Liver (tissue), 9 donors: ENCODE results near the gene NFIB. TPM values are rescaled to one million over a fixed set of nuclear protein-coding genes. Genes with fewer than 3 reads are reported as not detected.

Source experiments
- DNase-seq: peaks from one replicate; pipeline ENCODE4 v3.0.0-alpha.2; 2017; ENCODE audit warnings: low spot score
- H3K27ac ChIP-seq, 2 donors: one replicate each; pipeline ENCODE4 v1.7.0; 2013; ENCODE audit warnings: inconsistent platforms in 2 of 2, low read length in 2 of 2, control low read depth in 1 of 2, low read depth in 1 of 2, mild to moderate bottlenecking in 1 of 2
- H3K27me3 ChIP-seq, 4 donors: one replicate each; pipeline versions ENCODE4 v1.6.1 to v1.7.0; 2013; ENCODE audit warnings: low read length in 3 of 4, inconsistent platforms in 1 of 4, mild to moderate bottlenecking in 1 of 4, moderate library complexity in 1 of 4; ENCODE audit not compliant: control insufficient read depth in 4 of 4, insufficient read depth in 4 of 4
- H3K36me3 ChIP-seq, 4 donors: one replicate each; pipeline versions ENCODE4 v1.6.1 to v1.7.0; 2013; ENCODE audit warnings: low read length in 3 of 4, mild to moderate bottlenecking in 3 of 4, low read depth in 1 of 4, moderate library complexity in 1 of 4; ENCODE audit not compliant: control insufficient read depth in 4 of 4, insufficient read depth in 3 of 4
- H3K4me1 ChIP-seq, 4 donors: one replicate each; pipeline versions ENCODE4 v1.6.1 to v1.7.0; 2013; ENCODE audit warnings: low read length in 3 of 4, mild to moderate bottlenecking in 3 of 4, moderate library complexity in 1 of 4; ENCODE audit not compliant: control insufficient read depth in 4 of 4, insufficient read depth in 4 of 4
- H3K4me3 ChIP-seq, 3 donors: one replicate each; pipeline versions ENCODE4 v1.6.1 to v1.7.0; 2013; ENCODE audit warnings: low read length in 3 of 3, control low read depth in 1 of 3, low read depth in 1 of 3, mild to moderate bottlenecking in 1 of 3
- H3K9ac ChIP-seq, 2 donors: one replicate each; pipeline ENCODE4 v1.7.0; 2013; ENCODE audit warnings: low read length in 2 of 2, mild to moderate bottlenecking in 2 of 2, moderate library complexity in 2 of 2, control low read depth in 1 of 2, low read depth in 1 of 2
- H3K9me3 ChIP-seq, 4 donors: one replicate each; pipeline versions ENCODE4 v1.6.1 to v1.7.0; 2013; ENCODE audit warnings: low read length in 3 of 4; ENCODE audit not compliant: control insufficient read depth in 4 of 4
- ATF3 ChIP-seq: IDR thresholded peaks from 2 replicates; pipeline ENCODE4 v1.6.1; 2016; ENCODE audit warnings: antibody characterized with exemption
- CTCF ChIP-seq: fragments of 150-350 bp; IDR thresholded peaks from 2 replicates; pipeline ENCODE4 v1.5.1; 2017; ENCODE audit warnings: improper control_type of control experiment, low read depth, low read length; ENCODE audit not compliant: missing input control
- EGR1 ChIP-seq, 2 donors: IDR thresholded peaks; 2 replicates each; pipeline ENCODE4 v1.6.1; 2016 to 2018; ENCODE audit warnings: antibody characterized with exemption in 2 of 2, low read depth in 2 of 2
- FOXA1 ChIP-seq: IDR thresholded peaks from 2 replicates; pipeline ENCODE4 v1.6.1; 2016; ENCODE audit warnings: antibody characterized with exemption
- FOXA2 ChIP-seq: IDR thresholded peaks from 2 replicates; pipeline ENCODE4 v1.6.1; 2016; ENCODE audit warnings: antibody characterized with exemption
- GABPA ChIP-seq, 2 donors: IDR thresholded peaks in 1 of 2; conservative IDR thresholded peaks in 1 of 2; 2 replicates each; pipeline ENCODE4 v1.6.1; 2016; ENCODE audit warnings: antibody characterized with exemption in 2 of 2, mild to moderate bottlenecking in 1 of 2, moderate library complexity in 1 of 2
- HNF4A ChIP-seq, 2 donors: conservative IDR thresholded peaks; 2 replicates each; pipeline ENCODE4 v1.6.1; 2016; ENCODE audit warnings: antibody characterized with exemption in 2 of 2, mild to moderate bottlenecking in 2 of 2
- HNF4G ChIP-seq: IDR thresholded peaks from 2 replicates; pipeline ENCODE4 v1.6.1; 2016; ENCODE audit warnings: antibody characterized with exemption
- JUND ChIP-seq, 2 donors: IDR thresholded peaks; 2 replicates each; pipeline ENCODE4 v1.6.1; 2016; ENCODE audit warnings: antibody characterized with exemption in 2 of 2
- MAX ChIP-seq: IDR thresholded peaks from 2 replicates; pipeline ENCODE4 v1.6.1; 2016; ENCODE audit warnings: antibody characterized with exemption
- NR2F2 ChIP-seq: IDR thresholded peaks from 2 replicates; pipeline ENCODE4 v1.6.1; 2016; ENCODE audit warnings: antibody characterized with exemption
- RAD21 ChIP-seq, 2 donors: IDR thresholded peaks; 2 replicates each; pipeline ENCODE4 v1.6.1; 2016; ENCODE audit warnings: antibody characterized with exemption in 2 of 2, mild to moderate bottlenecking in 2 of 2
- REST ChIP-seq: IDR thresholded peaks from 2 replicates; pipeline ENCODE4 v1.6.1; 2016; ENCODE audit warnings: antibody characterized with exemption, mild to moderate bottlenecking
- RXRA ChIP-seq, 2 donors: IDR thresholded peaks; 2 replicates each; pipeline ENCODE4 v1.6.1; 2017 to 2018; ENCODE audit warnings: antibody characterized with exemption in 2 of 2, mild to moderate bottlenecking in 1 of 2
- SP1 ChIP-seq: IDR thresholded peaks from 2 replicates; pipeline ENCODE4 v1.6.1; 2018; ENCODE audit warnings: antibody characterized with exemption, mild to moderate bottlenecking
- TAF1 ChIP-seq: conservative IDR thresholded peaks from 2 replicates; pipeline ENCODE4 v1.6.1; 2016; ENCODE audit warnings: antibody characterized with exemption, mild to moderate bottlenecking
- YY1 ChIP-seq: IDR thresholded peaks from 2 replicates; pipeline ENCODE4 v1.6.1; 2016; ENCODE audit warnings: antibody characterized with exemption, mild to moderate bottlenecking
- ZBTB33 ChIP-seq: IDR thresholded peaks from 2 replicates; pipeline ENCODE4 v1.6.1; 2016; ENCODE audit warnings: antibody characterized with exemption
- WGBS: extraction: QIAGEN DNeasy Blood & Tissue Kit; methylation state at CpG from one replicate; pipeline ENCODE4 v1.1.7; 2013; 5-methylcytosine and 5-hydroxymethylcytosine counted together
- polyA plus RNA-seq, 2 donors: library from polyadenylated mRNA; stranded (reverse) in 1 of 2; unstranded in 1 of 2; fragments of 200-250 nt in 1 of 2; fragments of >200 nt in 1 of 2; fragmentation: Nextera tagmentation in 1 of 2; extraction: Ambion mirVana in 1 of 2; gene quantifications; one replicate each; pipeline versions ENCODE4 v1.2.1 to v1.2.3, GENCODE V29; 2013 to 2015
- total RNA-seq, 2 donors: library from RNA; depleted of rRNA; stranded (reverse); fragments of >200 nt; gene quantifications; one replicate each; pipeline ENCODE4 v1.2.3, GENCODE V29; 2014
- donor health status: healthy.
- donor health status: healthy.
- donor health status: healthy.
- donor health status: healthy.
- donor health status: healthy.

NFIB gene
- total and polyA plus RNA-seq, 4 donors = 3.2 to 23.2 (median 8.0) TPM

GRCh38 chr9:14214065-14214684 lies 99.8 kb downstream of the NFIB start:
- H3K36me3 ChIP-seq = no peaks in the 10 kb centered on the region
- H3K27me3 ChIP-seq = no peaks in the 10 kb centered on the region
- peak overlapping the region; percentile 43 to 67 for H3K27ac ChIP-seq
- H3K9me3 ChIP-seq = no peaks in the 10 kb centered on the region
- H3K4me1 ChIP-seq = peaks cover 2 to 37% (median 22%) of the 10 kb centered on the region in 4 donors
- TF ChIP-seq EGR1 (IDR thresholded peaks at IDR 0.05; ENCODE audit: low read depth in 2 of 2) (no peak), MAX (no peak), FOXA1 (no peak), ZBTB33 (no peak), SP1 (no peak), YY1 (no peak), RAD21 (IDR thresholded peaks at IDR 0.05) (no peak), CTCF (no peak), JUND (IDR thresholded peaks at IDR 0.05) (no peak), RXRA (IDR thresholded peaks at IDR 0.05) (no peak), HNF4A (conservative IDR thresholded peaks at IDR 0.05) (no peak), TAF1 (no peak), GABPA (IDR thresholded peaks at IDR 0.05 in 1 of 2, conservative IDR thresholded peaks at IDR 0.05 in 1 of 2) (no peak), HNF4G (no peak), ATF3 (no peak), FOXA2 (no peak), REST (no peak), NR2F2 (no peak)
- no peak overlapping the region for H3K4me3 ChIP-seq
- no peak for DNase-seq
- no peak overlapping the region for H3K9ac ChIP-seq
- WGBS = 89% methylated on average over 3 of the region's 3 CpGs
